Measurements from ENCODE around the gene ZNF286A.

DNA sequence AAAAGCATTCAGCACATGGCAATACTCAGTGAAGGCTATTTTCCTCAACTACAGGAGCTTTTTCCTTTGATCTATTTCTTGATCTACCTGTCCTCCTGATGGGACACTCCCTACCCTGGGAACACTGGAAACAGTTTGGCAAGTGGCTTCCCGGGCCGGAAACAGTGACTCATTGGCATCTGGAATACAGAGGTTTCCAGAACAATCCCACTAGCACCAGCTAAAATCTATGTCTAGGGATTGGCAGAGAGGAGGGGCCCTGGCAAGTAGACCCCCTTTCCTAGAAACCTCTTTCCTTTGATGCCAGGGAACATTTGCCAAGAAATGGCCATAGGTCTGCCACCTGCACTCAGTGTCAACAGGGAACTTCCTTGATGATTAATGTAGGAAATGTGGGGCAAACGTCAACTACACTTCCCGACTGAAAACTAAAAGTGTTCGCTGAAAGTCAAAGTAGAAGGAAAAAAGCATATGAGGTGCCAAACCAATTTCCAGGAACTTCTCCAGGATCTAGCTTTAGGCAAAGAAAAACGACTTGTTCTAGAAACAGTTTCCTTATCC lies 49.6 kb upstream of the ZNF286A start:
- no peak for TF ChIP-seq POLR2A (IDR thresholded peaks at IDR 0.05)
- TF ChIP-seq POLR2AphosphoS5 (IDR thresholded peaks at IDR 0.05), result peak; percentile 31
